H1 (cell line): ENCODE data around the gene IGFALS. TPM values are rescaled to one million over a fixed set of nuclear protein-coding genes. Genes with fewer than 3 reads are reported as not detected.

Experiments
- BACH1 ChIP-seq: IDR thresholded peaks from 2 replicates; pipeline ENCODE4 v1.6.1; 2012; ENCODE audit warnings: low read length, improper control_type of control experiment
- BRCA1 ChIP-seq: IDR thresholded peaks from 2 replicates; pipeline ENCODE4 v1.6.1; 2012; ENCODE audit warnings: low read depth, low read length, improper control_type of control experiment
- CTBP2 ChIP-seq: IDR thresholded peaks from 2 replicates; pipeline ENCODE4 v1.7.0; 2011; ENCODE audit warnings: borderline replicate concordance, mild to moderate bottlenecking, moderate library complexity, mixed read lengths, low read length; ENCODE audit not compliant: insufficient read depth, insufficient read length
- EGR1 ChIP-seq: IDR thresholded peaks from 2 replicates; pipeline ENCODE4 v1.6.1; 2011; ENCODE audit warnings: low read depth, low read length, borderline replicate concordance
- RBBP5 ChIP-seq: IDR thresholded peaks from 2 replicates; pipeline ENCODE4 v1.7.1; 2012; ENCODE audit warnings: low read depth, mild to moderate bottlenecking, inconsistent platforms, low read length, moderate library complexity, borderline replicate concordance
- TAF7 ChIP-seq: optimal IDR thresholded peaks from 2 replicates; pipeline ENCODE3; 2011; ENCODE audit warnings: low read depth, mild to moderate bottlenecking, inconsistent platforms, low read length, moderate library complexity, borderline replicate concordance
- polyA plus RNA-seq, 7 experiments: library from polyadenylated mRNA; depleted of rRNA in 3 of 7; stranded (reverse) in 5 of 7; unstranded in 2 of 7; fragments of >200 nt in 5 of 7; fragments of 200-250 nt in 2 of 7; gene quantifications; 1 replicate in 5 of 7; 2 replicates in 1 of 7; 4 replicates in 1 of 7; pipeline versions ENCODE4 v1.2.1 to v1.2.3, GENCODE V29; 2011 to 2013; ENCODE audit warnings: missing spikeins in 2 of 7, mixed read lengths in 2 of 7
- total RNA-seq: library from RNA; stranded (reverse); fragmentation: NEBNext Ultra II Directional; extraction: Animal tissue kit (Norgen Biotek cat#: 25700); gene quantifications from 2 replicates; pipeline ENCODE4 v1.2.1, GENCODE V29; 2021

IGFALS gene
- total and polyA plus RNA-seq, 2 of the 8 experiments (the other 6 are each of a cell fraction or from before 2014, with no cell fraction given): not detected

DNA sequence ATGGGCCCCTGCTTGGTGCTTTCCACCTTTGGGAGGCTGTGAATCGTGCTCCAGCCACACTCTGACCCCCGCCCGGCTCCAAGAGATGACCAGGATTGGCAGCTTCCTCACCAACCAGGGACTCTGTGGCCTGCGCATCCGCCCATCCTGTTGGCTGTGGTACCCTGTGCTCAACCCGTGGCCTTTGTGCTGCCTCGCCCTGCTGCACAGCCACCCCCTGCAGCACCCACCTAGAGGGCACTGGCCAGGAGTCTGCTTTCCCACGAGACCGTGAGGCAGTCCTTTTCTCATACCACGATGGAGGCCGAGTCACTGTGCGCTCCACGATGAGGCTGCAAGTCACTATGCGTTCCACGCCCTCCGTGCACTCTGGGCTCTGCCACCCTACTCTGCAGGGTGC, 41.6 kb downstream of the IGFALS start (continued):
- TF ChIP-seq CTBP2: no peak
- TF ChIP-seq BACH1: no peak
- TF ChIP-seq TAF7: no peak
- TF ChIP-seq EGR1: no peak
- no peak for TF ChIP-seq BRCA1
- no peak for TF ChIP-seq RBBP5
